Lower leg skin (tissue), 4 donors: ENCODE measurements around the gene SYT4. TPM values are rescaled to one million over a fixed set of nuclear protein-coding genes. Genes with fewer than 3 reads are reported as not detected.

Experiments
- DNase-seq, 2 donors: peaks; one replicate each; pipeline ENCODE4 v3.0.0-alpha.2; 2019; ENCODE audit warnings: low spot score in 2 of 2
- H3K4me3 ChIP-seq: fragments of 200-600 bp; sonication (generic); 2 replicates; pipeline ENCODE4 v1.5.1; 2017; ENCODE audit warnings: mild to moderate bottlenecking, low read depth; ENCODE audit not compliant: poor library complexity, severe bottlenecking
- POLR2A ChIP-seq, 2 donors: fragments of 450-650 bp; IDR thresholded peaks; one replicate each; pipeline ENCODE4 v1.6.1; 2016 to 2017; ENCODE audit warnings: antibody characterized with exemption in 2 of 2, mild to moderate bottlenecking in 1 of 2, moderate library complexity in 1 of 2
- intact Hi-C: fragments of 100-400 bp; cut with DNase I; formaldehyde crosslinking; loops from one replicate; pipeline ENCODE4 v1.15.0; 2023; ENCODE audit warnings: low total_unique reads
- total RNA-seq, 4 donors: library from RNA; depleted of rRNA; stranded (reverse); fragments of >200 nt; gene quantifications; one replicate each; pipeline ENCODE4 v1.1.0, GENCODE V29; 2016
- TF ChIP-seq, protein P1 (sequence below), 3 donors: fragments of 450-650 bp; IDR thresholded peaks; one replicate each; pipeline ENCODE4 v1.5.1; 2016; ENCODE audit warnings: antibody characterized with exemption in 3 of 3, mild to moderate bottlenecking in 3 of 3, moderate library complexity in 2 of 3

The SYT4 gene
- total RNA-seq, 4 donors from 2014 or later: not detected

DNA sequence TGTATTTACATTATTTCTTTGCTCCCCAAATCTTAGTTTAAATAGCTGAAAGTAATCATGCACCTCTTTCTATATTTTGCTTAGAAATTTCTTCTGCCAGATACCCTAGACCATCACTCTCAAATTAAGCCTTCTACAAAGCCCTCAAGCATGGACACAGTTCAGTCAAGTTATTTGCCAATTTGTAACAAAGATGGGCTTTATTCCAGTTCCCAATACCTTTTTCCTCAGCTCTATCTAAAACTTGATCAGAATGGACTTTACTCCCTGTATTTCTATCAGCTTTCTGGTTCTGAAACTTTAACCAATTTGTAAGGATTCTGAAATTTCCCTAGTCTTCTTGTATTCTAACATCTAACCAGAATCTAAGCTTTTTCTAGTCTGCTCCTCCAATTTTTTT is 56.6 kb downstream of the SYT4 start:
- TF ChIP-seq, protein P1, sequence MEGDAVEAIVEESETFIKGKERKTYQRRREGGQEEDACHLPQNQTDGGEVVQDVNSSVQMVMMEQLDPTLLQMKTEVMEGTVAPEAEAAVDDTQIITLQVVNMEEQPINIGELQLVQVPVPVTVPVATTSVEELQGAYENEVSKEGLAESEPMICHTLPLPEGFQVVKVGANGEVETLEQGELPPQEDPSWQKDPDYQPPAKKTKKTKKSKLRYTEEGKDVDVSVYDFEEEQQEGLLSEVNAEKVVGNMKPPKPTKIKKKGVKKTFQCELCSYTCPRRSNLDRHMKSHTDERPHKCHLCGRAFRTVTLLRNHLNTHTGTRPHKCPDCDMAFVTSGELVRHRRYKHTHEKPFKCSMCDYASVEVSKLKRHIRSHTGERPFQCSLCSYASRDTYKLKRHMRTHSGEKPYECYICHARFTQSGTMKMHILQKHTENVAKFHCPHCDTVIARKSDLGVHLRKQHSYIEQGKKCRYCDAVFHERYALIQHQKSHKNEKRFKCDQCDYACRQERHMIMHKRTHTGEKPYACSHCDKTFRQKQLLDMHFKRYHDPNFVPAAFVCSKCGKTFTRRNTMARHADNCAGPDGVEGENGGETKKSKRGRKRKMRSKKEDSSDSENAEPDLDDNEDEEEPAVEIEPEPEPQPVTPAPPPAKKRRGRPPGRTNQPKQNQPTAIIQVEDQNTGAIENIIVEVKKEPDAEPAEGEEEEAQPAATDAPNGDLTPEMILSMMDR (IDR thresholded peaks at IDR 0.05): no peak
- no peak for TF ChIP-seq POLR2A (IDR thresholded peaks at IDR 0.05)
- no peak overlapping the region for H3K4me3 ChIP-seq
- no peak for DNase-seq
- intact Hi-C loops: no loop called here

Other genes starting within 250 kb of the SYT4 start
- gene RIT2, start 161.8 kb downstream of the SYT4 start, total RNA-seq: not detected